H9 (cell line): ENCODE results near the gene NOL9. TPM values are rescaled to one million over a fixed set of nuclear protein-coding genes. Genes with fewer than 3 reads are reported as not detected.

Source experiments
- DNase-seq: peaks from one replicate; pipeline ENCODE4 v3.0.0-alpha.2; 2017
- H2AFZ ChIP-seq: one replicate; pipeline ENCODE4 v1.6.1; 2013; ENCODE audit warnings: mild to moderate bottlenecking, low read length, control low read depth, moderate library complexity
- H2AK5ac ChIP-seq: 2 replicates; pipeline ENCODE4 v1.6.1; 2013; ENCODE audit warnings: low read length, control low read depth, mixed read lengths; ENCODE audit not compliant: insufficient read length
- H2BK120ac ChIP-seq: one replicate; pipeline ENCODE4 v1.6.1; 2013; ENCODE audit warnings: low read depth, mild to moderate bottlenecking, low read length, control low read depth, inconsistent platforms; ENCODE audit not compliant: poor library complexity, severe bottlenecking
- H2BK12ac ChIP-seq: 2 replicates; pipeline ENCODE4 v1.6.1; 2013; ENCODE audit warnings: low read length, control low read depth, mixed read lengths, low read depth; ENCODE audit not compliant: insufficient read length
- H2BK15ac ChIP-seq: 2 replicates; pipeline ENCODE4 v1.6.1; 2013; ENCODE audit warnings: low read depth, low read length, control low read depth
- H2BK20ac ChIP-seq: one replicate; pipeline ENCODE4 v1.6.1; 2013; ENCODE audit warnings: low read depth, mild to moderate bottlenecking, low read length, control low read depth, inconsistent platforms; ENCODE audit not compliant: poor library complexity, severe bottlenecking
- H2BK5ac ChIP-seq: 2 replicates; pipeline ENCODE4 v1.6.1; 2013; ENCODE audit warnings: low read length, control low read depth, mixed read lengths; ENCODE audit not compliant: insufficient read length
- H3K14ac ChIP-seq: 2 replicates; pipeline ENCODE4 v1.6.1; 2013; ENCODE audit warnings: low read length, control low read depth; ENCODE audit not compliant: insufficient read depth
- H3K18ac ChIP-seq: 2 replicates; pipeline ENCODE4 v1.6.1; 2013; ENCODE audit warnings: low read depth, mild to moderate bottlenecking, mixed read lengths, low read length, control low read depth; ENCODE audit not compliant: insufficient read length
- H3K23ac ChIP-seq: 2 replicates; pipeline ENCODE4 v1.6.1; 2013; ENCODE audit warnings: low read length, control low read depth, mixed read lengths, low read depth; ENCODE audit not compliant: insufficient read length
- H3K23me2 ChIP-seq: 2 replicates; pipeline ENCODE4 v1.6.1; 2013; ENCODE audit warnings: low read depth, mild to moderate bottlenecking, mixed read lengths, low read length, control low read depth; ENCODE audit not compliant: insufficient read length, poor library complexity, severe bottlenecking
- H3K27ac ChIP-seq: 2 replicates; pipeline ENCODE4 v1.5.1; 2013; ENCODE audit warnings: low read length, control low read depth, mixed read lengths, low read depth; ENCODE audit not compliant: insufficient read length
- H3K27me3 ChIP-seq: 2 replicates; pipeline ENCODE4 v1.6.1; 2013; ENCODE audit warnings: low read length, control low read depth, inconsistent platforms; ENCODE audit not compliant: insufficient read depth
- H3K4ac ChIP-seq: 2 replicates; pipeline ENCODE4 v1.6.1; 2013; ENCODE audit warnings: low read depth, mild to moderate bottlenecking, control low read depth, inconsistent platforms, low read length, moderate library complexity
- H3K4me1 ChIP-seq: 2 replicates; pipeline ENCODE4 v1.6.1; 2013; ENCODE audit warnings: low read length, control low read depth, inconsistent platforms; ENCODE audit not compliant: insufficient read depth
- H3K4me2 ChIP-seq: 2 replicates; pipeline ENCODE4 v1.6.1; 2013; ENCODE audit warnings: low read length, control low read depth, mixed read lengths; ENCODE audit not compliant: insufficient read length, insufficient read depth
- H3K56ac ChIP-seq: 2 replicates; pipeline ENCODE4 v1.6.1; 2013; ENCODE audit warnings: low read depth, mild to moderate bottlenecking, mixed read lengths, low read length, control low read depth; ENCODE audit not compliant: insufficient read length
- H3K79me1 ChIP-seq: 2 replicates; pipeline ENCODE4 v1.6.1; 2013; ENCODE audit warnings: low read depth, mild to moderate bottlenecking, moderate library complexity, low read length, control low read depth, inconsistent platforms; ENCODE audit not compliant: insufficient read depth, poor library complexity, severe bottlenecking
- H3K79me2 ChIP-seq: 2 replicates; pipeline ENCODE4 v1.6.1; 2013; ENCODE audit warnings: low read length, control low read depth, inconsistent platforms; ENCODE audit not compliant: insufficient read depth
- H3K9ac ChIP-seq: 2 replicates; pipeline ENCODE4 v1.6.1; 2013; ENCODE audit warnings: low read length, control low read depth, mixed read lengths; ENCODE audit not compliant: insufficient read length; ENCODE audit errors: extremely low read depth
- H3K9me3 ChIP-seq: one replicate; pipeline ENCODE4 v1.6.1; 2013; ENCODE audit warnings: low read depth, low read length, inconsistent platforms; ENCODE audit not compliant: control insufficient read depth
- H3T11ph ChIP-seq: one replicate; pipeline ENCODE4 v1.6.1; 2013; ENCODE audit warnings: mild to moderate bottlenecking, low read length, control low read depth, inconsistent platforms
- H4K20me1 ChIP-seq: one replicate; pipeline ENCODE4 v1.6.1; 2013; ENCODE audit not compliant: control insufficient read depth, insufficient read length, insufficient read depth
- H4K5ac ChIP-seq: 2 replicates; pipeline ENCODE4 v1.6.1; 2013; ENCODE audit warnings: low read depth, mild to moderate bottlenecking, mixed read lengths, low read length, control low read depth; ENCODE audit not compliant: insufficient read length
- H4K8ac ChIP-seq: replicated peaks from 2 replicates; pipeline ENCODE4 v1.6.1; 2013; ENCODE audit warnings: low read length, control low read depth, mixed read lengths, low read depth; ENCODE audit not compliant: insufficient read length
- H4K91ac ChIP-seq: 2 replicates; pipeline ENCODE4 v1.6.1; 2013; ENCODE audit warnings: low read depth, mild to moderate bottlenecking, moderate library complexity, mixed read lengths, low read length, control low read depth; ENCODE audit not compliant: insufficient read length
- H3K27ac Mint-ChIP-seq, 3 experiments: 2 replicates in 2 of 3; 3 replicates in 1 of 3; pipeline ENCODE4 v1.8.0; 2020 to 2021; ENCODE audit warnings: mixed read lengths in 3 of 3, mild to moderate bottlenecking in 1 of 3, moderate library complexity in 1 of 3
- H3K27me3 Mint-ChIP-seq: 2 replicates; pipeline ENCODE4 v1.8.0; 2021; ENCODE audit warnings: low read depth, mild to moderate bottlenecking, moderate library complexity, mixed read lengths
- H3K36me3 Mint-ChIP-seq, 3 experiments: 2 replicates in 2 of 3; 3 replicates in 1 of 3; pipeline ENCODE4 v1.8.0; 2020 to 2021; ENCODE audit warnings: low read depth in 3 of 3, mixed read lengths in 3 of 3; ENCODE audit not compliant: insufficient read depth in 1 of 3
- H3K4me1 Mint-ChIP-seq, 2 experiments: 2 replicates each; pipeline ENCODE4 v1.8.0; 2020; ENCODE audit warnings: mixed read lengths in 2 of 2
- H3K4me3 Mint-ChIP-seq, 2 experiments: 2 replicates in 1 of 2; 3 replicates in 1 of 2; pipeline ENCODE4 v1.8.0; 2020 to 2021; ENCODE audit warnings: mild to moderate bottlenecking in 2 of 2, mixed read lengths in 2 of 2, moderate library complexity in 1 of 2
- H3K9me3 Mint-ChIP-seq, 2 experiments: 2 replicates in 1 of 2; 3 replicates in 1 of 2; pipeline ENCODE4 v1.8.0; 2020; ENCODE audit warnings: mild to moderate bottlenecking in 2 of 2, mixed read lengths in 2 of 2, moderate library complexity in 1 of 2
- WGBS: extraction: QIAGEN DNeasy Blood & Tissue Kit; methylation state at CpG from one replicate; pipeline ENCODE4 v1.1.7; 2013; ENCODE audit warnings: missing lambda C conversion rate, low lambda C conversion rate, mixed read lengths; ENCODE audit not compliant: insufficient read length; ENCODE audit errors: extremely low coverage; 5-methylcytosine and 5-hydroxymethylcytosine counted together
- total RNA-seq: library from RNA; stranded (reverse); gene quantifications from 2 replicates; pipeline ENCODE4 v1.2.1, GENCODE V29; 2021
- TF ChIP-seq, protein P1 (sequence below): fragments of 200-600 bp; sonication (generic); conservative IDR thresholded peaks from 3 replicates; pipeline ENCODE4 v1.8.0; 2021; ENCODE audit warnings: antibody characterized with exemption, mild to moderate bottlenecking

Gene NOL9
- total RNA-seq, 1 experiment from 2014 or later = 50.4 TPM

GRCh38 chr1:6496890-6497214 is 57.5 kb downstream of the NOL9 start:
- H3K36me3 Mint-ChIP-seq = peaks cover 0 to 4% (median 0%) of the 10 kb centered on the region in 3 experiments; a peak in 2 of 7 replicates
- peak overlapping the region; percentile 68 to 83 for H3K4me3 Mint-ChIP-seq
- Histone ChIP-seq H2BK5ac (no peak overlapping the region), H4K91ac (no peak overlapping the region), H3K56ac (no peak overlapping the region), H3K23me2 (peaks cover 9% of the 10 kb centered on the region), H3K18ac (no peak overlapping the region), H3K4ac (no peak overlapping the region), H4K5ac (no peak overlapping the region), H4K20me1 (no peaks in the 10 kb centered on the region), H3K79me1 (no peaks in the 10 kb centered on the region), H3K79me2 (no peaks in the 10 kb centered on the region), H3K27me3 (no peaks in the 10 kb centered on the region), H3K27ac (no peak overlapping the region), H2BK120ac (no peak overlapping the region), H3K9me3 (no peaks in the 10 kb centered on the region), H3K4me1 (peaks cover 4% of the 10 kb centered on the region; the same call in 1 of the 2 replicates), H2AFZ (no peak overlapping the region), H2BK12ac (no peak overlapping the region), H3K4me2 (peak overlapping the region; percentile 57), H2AK5ac (no peak overlapping the region), H3K9ac (no peak overlapping the region), H3K23ac (no peak overlapping the region), H3K14ac (0 out of 2 replicates have a peak overlapping the region, but pooled peaks have one; percentile 21), H2BK20ac (no peak overlapping the region), H4K8ac (no peak overlapping the region), H3T11ph (no peak overlapping the region), H2BK15ac (no peak overlapping the region)
- H3K27ac Mint-ChIP-seq = no peak overlapping the region
- no CpG with 5 or more reads among the region's 21 CpGs for WGBS
- TF ChIP-seq, protein P1, sequence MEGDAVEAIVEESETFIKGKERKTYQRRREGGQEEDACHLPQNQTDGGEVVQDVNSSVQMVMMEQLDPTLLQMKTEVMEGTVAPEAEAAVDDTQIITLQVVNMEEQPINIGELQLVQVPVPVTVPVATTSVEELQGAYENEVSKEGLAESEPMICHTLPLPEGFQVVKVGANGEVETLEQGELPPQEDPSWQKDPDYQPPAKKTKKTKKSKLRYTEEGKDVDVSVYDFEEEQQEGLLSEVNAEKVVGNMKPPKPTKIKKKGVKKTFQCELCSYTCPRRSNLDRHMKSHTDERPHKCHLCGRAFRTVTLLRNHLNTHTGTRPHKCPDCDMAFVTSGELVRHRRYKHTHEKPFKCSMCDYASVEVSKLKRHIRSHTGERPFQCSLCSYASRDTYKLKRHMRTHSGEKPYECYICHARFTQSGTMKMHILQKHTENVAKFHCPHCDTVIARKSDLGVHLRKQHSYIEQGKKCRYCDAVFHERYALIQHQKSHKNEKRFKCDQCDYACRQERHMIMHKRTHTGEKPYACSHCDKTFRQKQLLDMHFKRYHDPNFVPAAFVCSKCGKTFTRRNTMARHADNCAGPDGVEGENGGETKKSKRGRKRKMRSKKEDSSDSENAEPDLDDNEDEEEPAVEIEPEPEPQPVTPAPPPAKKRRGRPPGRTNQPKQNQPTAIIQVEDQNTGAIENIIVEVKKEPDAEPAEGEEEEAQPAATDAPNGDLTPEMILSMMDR = no peak
- peaks cover 19 to 20% of the 10 kb centered on the region in 2 experiments for H3K4me1 Mint-ChIP-seq
- H3K9me3 Mint-ChIP-seq = no peaks in the 10 kb centered on the region
- DNase-seq = no peak
- peaks cover 38% of the 10 kb centered on the region for H3K27me3 Mint-ChIP-seq
